Measurements from ENCODE around the gene AKAP11. TPM values are rescaled to one million over a fixed set of nuclear protein-coding genes. Genes with fewer than 3 reads are reported as not detected.

Gene AKAP11
- total RNA-seq, 5 donors from 2014 or later (not counting 1 experiment from before 2014, with no cell fraction given), result 29.1 to 31.6 (median 30.0) TPM

GRCh38 chr13:42270857-42271215, 1.1 kb upstream of the AKAP11 start:
- peak overlapping the region; percentile 94 to 96 for H3K27ac Mint-ChIP-seq

GRCh38 chr13:42271337-42272114, 426 bp upstream of the AKAP11 start:
- WGBS (ENCODE audit: insufficient coverage), result 9% methylated on average over 22 of the region's 57 CpGs
- Mint-ChIP-seq H3K36me3 (no peaks in the 10 kb centered on the region), H3K4me1 (peaks cover 48 to 59% (median 50%) of the 10 kb centered on the region in 3 donors), H3K9me3 (no peaks in the 10 kb centered on the region), H3K4me3 (peak overlapping the region; percentile 96 to 98 (median 96)), H3K27ac (peak overlapping the region; percentile 94 to 96), H3K27me3 (no peaks in the 10 kb centered on the region)
- Histone ChIP-seq H3K4me3 (ENCODE audit: control insufficient read depth in 1 of 2, extremely low read depth in 1 of 2, low read length in 1 of 2) (peak overlapping the region; percentile 71 to 87), H3K36me3 (ENCODE audit: control insufficient read depth in 2 of 2, extremely low read depth in 1 of 2, insufficient read depth in 1 of 2, low read length in 1 of 2) (no peaks in the 10 kb centered on the region), H3K4me1 (ENCODE audit: control insufficient read depth in 1 of 2, extremely low read depth in 1 of 2, insufficient read depth in 2 of 2, low read length in 2 of 2) (peaks cover 20 to 30% of the 10 kb centered on the region in 2 experiments), H3K9me3 (no peaks in the 10 kb centered on the region), H3K27me3 (replicated peaks in 1 of 2; ENCODE audit: control insufficient read depth in 2 of 2, extremely low read depth in 1 of 2, insufficient read depth in 2 of 2, low read length in 1 of 2) (no peaks in the 10 kb centered on the region), H3K27ac (ENCODE audit: low read length) (peak overlapping the region; percentile 90)
- DNase-seq (peak; percentile 87 to 97 (median 91)), ATAC-seq (replicated peaks in 1 of 4) (peak; percentile 87 to 93 (median 88))
- ChIA-PET POLR2A (interaction anchor here (0.6 to 1.6 kb wide), 3 partner anchors 22 to 807 kb away, joined by 3 to 5 read pairs (median 3); no protein-coding TSS in a partner anchor), CTCF (interaction anchor here in 1 of 2 donors (1.0 kb wide), 1 partner anchor 207 kb away, joined by 4 read pairs; no protein-coding TSS in a partner anchor)

More at GRCh38 chr13:42270857-42271215, 1.1 kb upstream of the AKAP11 start:
- ATAC-seq (replicated peaks in 1 of 4) (no peak), DNase-seq (no peak)
- no peaks in the 10 kb centered on the region for H3K9me3 Mint-ChIP-seq
- no peaks in the 10 kb centered on the region for H3K36me3 Mint-ChIP-seq
- ChIA-PET POLR2A (interaction anchor here in 1 of 2 donors (0.6 kb wide), 1 partner anchor 21 kb away, joined by 3 read pairs; no protein-coding TSS in a partner anchor), CTCF (no interaction called here)
- no peaks in the 10 kb centered on the region for H3K27me3 Mint-ChIP-seq
- no peaks in the 10 kb centered on the region for H3K36me3 ChIP-seq (ENCODE audit: control insufficient read depth in 2 of 2, extremely low read depth in 1 of 2, insufficient read depth in 1 of 2, low read length in 1 of 2)
- H3K27me3 ChIP-seq (replicated peaks in 1 of 2; ENCODE audit: control insufficient read depth in 2 of 2, extremely low read depth in 1 of 2, insufficient read depth in 2 of 2, low read length in 1 of 2), result no peaks in the 10 kb centered on the region
- peak overlapping the region; percentile 96 to 98 (median 96) for H3K4me3 Mint-ChIP-seq
- H3K4me1 Mint-ChIP-seq, result peaks cover 43 to 52% (median 44%) of the 10 kb centered on the region in 3 donors
- peak overlapping the region in 1 of 2 donors; percentile 87 for H3K4me3 ChIP-seq (ENCODE audit: control insufficient read depth in 1 of 2, extremely low read depth in 1 of 2, low read length in 1 of 2)
- H3K27ac ChIP-seq (ENCODE audit: low read length), result peak overlapping the region; percentile 90
- peaks cover 14 to 28% of the 10 kb centered on the region in 2 experiments for H3K4me1 ChIP-seq (ENCODE audit: control insufficient read depth in 1 of 2, extremely low read depth in 1 of 2, insufficient read depth in 2 of 2, low read length in 2 of 2)
- no peaks in the 10 kb centered on the region for H3K9me3 ChIP-seq
- 85% methylated on average over 4 of the region's 6 CpGs for WGBS (ENCODE audit: insufficient coverage)

GRCh38 chr13:42272804-42273175, 838 bp downstream of the AKAP11 start:
- H3K27ac Mint-ChIP-seq, result peak overlapping the region; percentile 93 to 94
- H3K9me3 Mint-ChIP-seq, result no peaks in the 10 kb centered on the region
- ATAC-seq (replicated peaks in 1 of 4) (no peak), DNase-seq (peak in 1 of 35 experiments; percentile 31)
- no peaks in the 10 kb centered on the region for H3K27me3 ChIP-seq (replicated peaks in 1 of 2; ENCODE audit: control insufficient read depth in 2 of 2, extremely low read depth in 1 of 2, insufficient read depth in 2 of 2, low read length in 1 of 2)
- H3K36me3 Mint-ChIP-seq, result no peaks in the 10 kb centered on the region
- CTCF ChIA-PET, result interaction anchor here (0.6 to 0.9 kb wide), 4 partner anchors 566 to 999 kb away, joined by 3 read pairs; no protein-coding TSS in a partner anchor
- H3K9me3 ChIP-seq, result no peaks in the 10 kb centered on the region
- peak overlapping the region; percentile 75 for H3K27ac ChIP-seq (ENCODE audit: low read length)
- H3K4me1 ChIP-seq (ENCODE audit: control insufficient read depth in 1 of 2, extremely low read depth in 1 of 2, insufficient read depth in 2 of 2, low read length in 2 of 2), result peaks cover 21 to 32% of the 10 kb centered on the region in 2 experiments
- no CpG with 5 or more reads among the region's 4 CpGs for WGBS (ENCODE audit: insufficient coverage)
- no peaks in the 10 kb centered on the region for H3K27me3 Mint-ChIP-seq
- peak overlapping the region; percentile 81 to 87 for H3K4me3 ChIP-seq (ENCODE audit: control insufficient read depth in 1 of 2, extremely low read depth in 1 of 2, low read length in 1 of 2)
- H3K4me1 Mint-ChIP-seq, result peaks cover 52 to 63% (median 54%) of the 10 kb centered on the region in 3 donors
- H3K36me3 ChIP-seq (ENCODE audit: control insufficient read depth in 2 of 2, extremely low read depth in 1 of 2, insufficient read depth in 1 of 2, low read length in 1 of 2), result no peaks in the 10 kb centered on the region
- H3K4me3 Mint-ChIP-seq, result peak overlapping the region; percentile 96 to 98 (median 96)
- POLR2A ChIA-PET, result interaction anchor here (0.6 to 1.6 kb wide), 4 partner anchors 101 to 1816 kb away, joined by 3 to 9 read pairs (median 4); no protein-coding TSS in a partner anchor

GRCh38 chr13:42274386-42275097, 2.6 kb downstream of the AKAP11 start:
- 79% methylated on average over 6 of the region's 10 CpGs for WGBS (ENCODE audit: insufficient coverage)
- H3K4me3 ChIP-seq (ENCODE audit: control insufficient read depth in 1 of 2, extremely low read depth in 1 of 2, low read length in 1 of 2), result no peak overlapping the region
- H3K9me3 ChIP-seq, result no peaks in the 10 kb centered on the region
- H3K27me3 ChIP-seq (replicated peaks in 1 of 2; ENCODE audit: control insufficient read depth in 2 of 2, extremely low read depth in 1 of 2, insufficient read depth in 2 of 2, low read length in 1 of 2), result no peaks in the 10 kb centered on the region
- peaks cover 21 to 46% of the 10 kb centered on the region in 2 experiments for H3K4me1 ChIP-seq (ENCODE audit: control insufficient read depth in 1 of 2, extremely low read depth in 1 of 2, insufficient read depth in 2 of 2, low read length in 2 of 2)
- H3K4me3 Mint-ChIP-seq, result peak overlapping the region; percentile 25 to 60 (median 29)
- no peaks in the 10 kb centered on the region for H3K27me3 Mint-ChIP-seq
- ATAC-seq (replicated peaks in 1 of 4) (no peak), DNase-seq (no peak)
- H3K9me3 Mint-ChIP-seq, result no peaks in the 10 kb centered on the region
- POLR2A ChIA-PET, result no interaction called here
- peaks cover 52 to 63% (median 54%) of the 10 kb centered on the region in 3 donors for H3K4me1 Mint-ChIP-seq
- H3K36me3 ChIP-seq (ENCODE audit: control insufficient read depth in 2 of 2, extremely low read depth in 1 of 2, insufficient read depth in 1 of 2, low read length in 1 of 2), result no peaks in the 10 kb centered on the region
- CTCF ChIA-PET, result no interaction called here
- H3K27ac Mint-ChIP-seq, result peak overlapping the region; percentile 73 to 88
- H3K36me3 Mint-ChIP-seq, result no peaks in the 10 kb centered on the region
- peak overlapping the region; percentile 0 for H3K27ac ChIP-seq (ENCODE audit: low read length)

- Histone ChIP-seq H3K4me1 (ENCODE audit: control insufficient read depth in 1 of 2, extremely low read depth in 1 of 2, insufficient read depth in 2 of 2, low read length in 2 of 2) (peaks cover 21 to 49% of the 10 kb centered on the region in 2 experiments), H3K9me3 (no peaks in the 10 kb centered on the region), H3K27me3 (replicated peaks in 1 of 2; ENCODE audit: control insufficient read depth in 2 of 2, extremely low read depth in 1 of 2, insufficient read depth in 2 of 2, low read length in 1 of 2) (no peaks in the 10 kb centered on the region), H3K36me3 (ENCODE audit: control insufficient read depth in 2 of 2, extremely low read depth in 1 of 2, insufficient read depth in 1 of 2, low read length in 1 of 2) (no peaks in the 10 kb centered on the region), H3K27ac (ENCODE audit: low read length) (peak overlapping the region; percentile 0), H3K4me3 (ENCODE audit: control insufficient read depth in 1 of 2, extremely low read depth in 1 of 2, low read length in 1 of 2) (no peak overlapping the region)
- H3K36me3 Mint-ChIP-seq, result no peaks in the 10 kb centered on the region
- POLR2A ChIA-PET, result no interaction called here
- no peak for ATAC-seq (replicated peaks in 1 of 4)
- peak overlapping the region; percentile 10 to 29 (median 18) for H3K4me3 Mint-ChIP-seq
- H3K27ac Mint-ChIP-seq, result peak overlapping the region; percentile 2 to 88
- H3K9me3 Mint-ChIP-seq, result no peaks in the 10 kb centered on the region
- no peaks in the 10 kb centered on the region for H3K27me3 Mint-ChIP-seq
- H3K4me1 Mint-ChIP-seq, result peaks cover 52 to 62% (median 54%) of the 10 kb centered on the region in 3 donors
- no peak for DNase-seq
- CTCF ChIA-PET, result no interaction called here
- 81% methylated on average over 2 of the region's 2 CpGs for WGBS (ENCODE audit: insufficient coverage)
Observed at GRCh38 chr13:42275098-42275471, 3.1 kb downstream of the AKAP11 start.

- Histone ChIP-seq H3K36me3 (ENCODE audit: control insufficient read depth in 2 of 2, extremely low read depth in 1 of 2, insufficient read depth in 1 of 2, low read length in 1 of 2) (no peaks in the 10 kb centered on the region), H3K4me1 (ENCODE audit: control insufficient read depth in 1 of 2, extremely low read depth in 1 of 2, insufficient read depth in 2 of 2, low read length in 2 of 2) (peaks cover 21 to 49% of the 10 kb centered on the region in 2 experiments), H3K27me3 (replicated peaks in 1 of 2; ENCODE audit: control insufficient read depth in 2 of 2, extremely low read depth in 1 of 2, insufficient read depth in 2 of 2, low read length in 1 of 2) (no peaks in the 10 kb centered on the region), H3K27ac (ENCODE audit: low read length) (peak overlapping the region; percentile 3), H3K9me3 (no peaks in the 10 kb centered on the region), H3K4me3 (ENCODE audit: control insufficient read depth in 1 of 2, extremely low read depth in 1 of 2, low read length in 1 of 2) (no peak overlapping the region)
- CTCF ChIA-PET, result no interaction called here
- peak overlapping the region; percentile 2 to 88 for H3K27ac Mint-ChIP-seq
- POLR2A ChIA-PET, result no interaction called here
- peaks cover 49 to 58% (median 51%) of the 10 kb centered on the region in 3 donors for H3K4me1 Mint-ChIP-seq
- ATAC-seq (replicated peaks in 1 of 4) (no peak), DNase-seq (peak in 1 of 35 experiments; percentile 17)
- 65% methylated on average over 3 of the region's 4 CpGs for WGBS (ENCODE audit: insufficient coverage)
- peak overlapping the region in 2 of 3 donors; percentile 7 to 29 for H3K4me3 Mint-ChIP-seq
- H3K9me3 Mint-ChIP-seq, result no peaks in the 10 kb centered on the region
- no peaks in the 10 kb centered on the region for H3K36me3 Mint-ChIP-seq
- H3K27me3 Mint-ChIP-seq, result no peaks in the 10 kb centered on the region
Observed at GRCh38 chr13:42275506-42275905, 3.6 kb downstream of the AKAP11 start.

Measured in T-cell (primary cell).